OCI-LY3 (cell line): ENCODE data around the gene SLC2A4.

ENCODE experiments used
- H2AFZ ChIP-seq: fragments of 200-600, 300-600 bp; shearing (Covaris generic); 2 replicates; pipeline ENCODE4 v1.6.0; 2014; ENCODE audit warnings: antibody characterized with exemption, low read depth, low read length
- H3K27ac ChIP-seq: fragments of 200-600, 300-600 bp; sonication (generic); 2 replicates; pipeline ENCODE4 v1.5.1; 2014; ENCODE audit warnings: mild to moderate bottlenecking, low read length, moderate library complexity, mixed read lengths
- H3K27me3 ChIP-seq: fragments of 200-600, 300-600 bp; sonication (generic); 2 replicates; pipeline ENCODE4 v1.6.1; 2014; ENCODE audit warnings: low read depth, low read length, mixed read lengths
- H3K36me3 ChIP-seq: fragments of 200-600, 300-600 bp; sonication (generic); replicated peaks from 2 replicates; pipeline ENCODE3; 2014; ENCODE audit warnings: low read depth, low read length, mixed read lengths
- H3K4me1 ChIP-seq: fragments of 300-600, 200-600 bp; sonication (generic); 2 replicates; pipeline ENCODE4 v1.6.1; 2014; ENCODE audit warnings: low read length, mixed read lengths
- H3K4me2 ChIP-seq: fragments of 200-600, 300-600 bp; sonication (generic); 2 replicates; pipeline ENCODE4 v1.6.1; 2014; ENCODE audit warnings: low read length, mixed read lengths
- H3K4me3 ChIP-seq: fragments of 300-600, 200-600 bp; sonication (generic); 2 replicates; pipeline ENCODE4 v1.5.1; 2014; ENCODE audit warnings: antibody characterized with exemption, mild to moderate bottlenecking, low read length, moderate library complexity
- H3K79me2 ChIP-seq: fragments of 300-600, 200-600 bp; shearing (Covaris generic); 2 replicates; pipeline ENCODE4 v1.6.1; 2014; ENCODE audit warnings: mild to moderate bottlenecking, low read length, mixed read lengths
- H3K9ac ChIP-seq: fragments of 300-600, 200-600 bp; shearing (Covaris generic); 2 replicates; pipeline ENCODE4 v1.6.0; 2014; ENCODE audit warnings: mild to moderate bottlenecking, low read length, moderate library complexity
- H3K9me3 ChIP-seq: fragments of 200-600, 300-600 bp; shearing (Covaris generic); 2 replicates; pipeline ENCODE4 v1.6.1; 2014; ENCODE audit warnings: low read length, mixed read lengths; ENCODE audit not compliant: insufficient read depth
- H4K20me1 ChIP-seq: fragments of 200-600, 300-600 bp; sonication (generic); 2 replicates; pipeline ENCODE4 v1.6.1; 2016; ENCODE audit warnings: low read length, mixed read lengths; ENCODE audit not compliant: insufficient read depth
- CTCF ChIP-seq: fragments of 200-600, 300-600 bp; sonication (generic); IDR thresholded peaks from 2 replicates; pipeline ENCODE4 v1.5.1; 2014; ENCODE audit warnings: antibody characterized with exemption, low read length, low read depth
- EZH2phosphoT487 ChIP-seq: fragments of 200-600 bp; shearing (Covaris generic); IDR thresholded peaks from 2 replicates; pipeline ENCODE4 v1.6.1; 2018; ENCODE audit warnings: antibody characterized with exemption, mixed run types, low read depth

SLC2A4 gene

GRCh38 chr17:7327056-7327455 lies 45.5 kb downstream of the SLC2A4 start:
- no peaks in the 10 kb centered on the region for H3K9me3 ChIP-seq
- H3K4me3 ChIP-seq = no peak overlapping the region
- no peaks in the 10 kb centered on the region for H4K20me1 ChIP-seq
- no peak overlapping the region for H3K27ac ChIP-seq
- no peaks in the 10 kb centered on the region for H3K27me3 ChIP-seq
- H3K79me2 ChIP-seq = peaks cover 16% of the 10 kb centered on the region
- no peak for TF ChIP-seq CTCF
- no peak for TF ChIP-seq EZH2phosphoT487
- H2AFZ ChIP-seq = no peak overlapping the region
- H3K4me1 ChIP-seq = peaks cover 24% of the 10 kb centered on the region
- H3K4me2 ChIP-seq = no peak overlapping the region
- H3K9ac ChIP-seq = no peak overlapping the region
- H3K36me3 ChIP-seq = peaks cover 17% of the 10 kb centered on the region

- H3K4me1 ChIP-seq = peaks cover 29% of the 10 kb centered on the region
- no peaks in the 10 kb centered on the region for H3K27me3 ChIP-seq
- TF ChIP-seq CTCF (no peak), EZH2phosphoT487 (no peak)
- no peak overlapping the region for H3K27ac ChIP-seq
- H3K79me2 ChIP-seq = peaks cover 16% of the 10 kb centered on the region
- no peak overlapping the region for H3K4me3 ChIP-seq
- H3K4me2 ChIP-seq = peak overlapping the region; percentile 92
- H4K20me1 ChIP-seq = no peaks in the 10 kb centered on the region
- H3K9me3 ChIP-seq = no peaks in the 10 kb centered on the region
- H3K36me3 ChIP-seq = peaks cover 16% of the 10 kb centered on the region
- H3K9ac ChIP-seq = no peak overlapping the region
- no peak overlapping the region for H2AFZ ChIP-seq
Measured at GRCh38 chr17:7327501-7327900, 46.0 kb downstream of the SLC2A4 start.

GRCh38 chr17:7328009-7328408 lies 46.5 kb downstream of the SLC2A4 start:
- Histone ChIP-seq H3K27me3 (no peaks in the 10 kb centered on the region), H3K4me2 (peak overlapping the region; percentile 92), H3K27ac (no peak overlapping the region), H3K4me1 (peaks cover 30% of the 10 kb centered on the region), H3K79me2 (peaks cover 16% of the 10 kb centered on the region), H4K20me1 (no peaks in the 10 kb centered on the region), H3K4me3 (peak overlapping the region; percentile 88), H3K9ac (peak overlapping the region; percentile 94), H3K9me3 (no peaks in the 10 kb centered on the region), H3K36me3 (peaks cover 11% of the 10 kb centered on the region), H2AFZ (no peak overlapping the region)
- TF ChIP-seq EZH2phosphoT487 = no peak
- no peak for TF ChIP-seq CTCF

- Histone ChIP-seq H3K4me1 (peaks cover 30% of the 10 kb centered on the region), H3K4me2 (peak within 1 kb of the TSS; percentile 92), H3K27ac (peak within 1 kb of the TSS; percentile 93), H3K36me3 (peaks cover 3% of the 10 kb centered on the region), H3K4me3 (peak within 1 kb of the TSS; percentile 88), H3K27me3 (no peaks in the 10 kb centered on the region), H3K9ac (peak within 1 kb of the TSS; percentile 94), H3K79me2 (peaks cover 16% of the 10 kb centered on the region), H2AFZ (peak within 1 kb of the TSS; percentile 32; the same call in 1 of the 2 replicates), H3K9me3 (no peaks in the 10 kb centered on the region), H4K20me1 (no peaks in the 10 kb centered on the region)
- no peak for TF ChIP-seq EZH2phosphoT487
- no peak for TF ChIP-seq CTCF
Measured at GRCh38 chr17:7328840-7329373, 47.4 kb downstream of the SLC2A4 start, which contains the start of gene NEURL4. Gene NEURL4, minus strand, starts transcription at chr17:7329335. Its CDS starts 23 bp downstream, at chr17:7329312.
